Measurements from ENCODE around the gene ARSJ. TPM values are rescaled to one million over a fixed set of nuclear protein-coding genes. Genes with fewer than 3 reads are reported as not detected.

Gene ARSJ
- total RNA-seq, 4 donors from 2014 or later = 1.8 to 5.2 (median 2.8) TPM

GRCh38 chr4:113998531-113998930 lies 19.1 kb upstream of the ARSJ start:
- WGBS, 2 donors (ENCODE audit: low coverage in 1 of 2) = 77 to 93% methylated on average over 1 of the region's 1 CpG
- intact Hi-C loops (cut with DNase I; ENCODE audit: low total_unique reads) = no loop called here
- Histone ChIP-seq H3K4me3 (no peak overlapping the region), H3K27me3 (no peaks in the 10 kb centered on the region), H3K27ac (peak overlapping the region in 3 of 4 donors; percentile 43 to 63 (median 55)), H3K9me3 (no peaks in the 10 kb centered on the region), H3K4me1 (peaks cover 0 to 19% (median 5%) of the 10 kb centered on the region in 4 donors), H3K36me3 (no peaks in the 10 kb centered on the region)
- no peak for TF ChIP-seq EP300 (IDR thresholded peaks at IDR 0.05; ENCODE audit: low read depth)
- no peak for TF ChIP-seq POLR2A (IDR thresholded peaks at IDR 0.05)
- no peak for TF ChIP-seq CTCF (IDR thresholded peaks at IDR 0.05)
- TF ChIP-seq POLR2AphosphoS5 (IDR thresholded peaks at IDR 0.05) = no peak
- in situ Hi-C loops (cut with MboI; ENCODE audit: low pct_ligation_motif_present in 1 of 4, low pct_unique_long_range_greater_than_20kb in 1 of 4, low sequenced_read_pairs in 3 of 4) = no loop called here
- no peak for DNase-seq

GRCh38 chr4:113998079-113998478 lies 18.6 kb upstream of the ARSJ start:
- TF ChIP-seq EP300 (IDR thresholded peaks at IDR 0.05; ENCODE audit: low read depth) (no peak), POLR2A (IDR thresholded peaks at IDR 0.05) (no peak)
- WGBS, 2 donors (ENCODE audit: low coverage in 1 of 2) = 51 to 60% methylated on average over 3 to 5 of the region's 5 CpGs

DNA sequence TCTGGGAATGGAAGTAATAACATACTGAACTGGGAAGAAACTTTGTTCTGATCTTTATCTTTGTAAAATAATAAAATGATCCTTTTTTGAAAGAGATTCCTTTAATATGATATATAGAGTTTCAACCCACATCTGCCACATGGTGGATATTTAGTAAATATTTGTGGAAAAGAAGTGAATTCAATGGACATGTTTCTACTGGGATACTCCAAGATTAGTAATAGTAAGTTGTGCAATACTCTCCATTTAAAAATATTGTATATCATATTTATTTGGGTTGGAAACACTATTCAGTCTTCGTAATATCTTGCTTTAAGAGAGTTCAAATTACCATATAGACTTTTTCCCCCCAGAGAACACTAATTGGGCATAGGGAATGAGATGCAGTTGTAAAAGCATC lies 17.8 kb upstream of the ARSJ start:
- intact Hi-C loops (cut with DNase I; ENCODE audit: low total_unique reads) = no loop called here
- TF ChIP-seq POLR2AphosphoS5 (IDR thresholded peaks at IDR 0.05) (no peak), POLR2A (IDR thresholded peaks at IDR 0.05) (no peak), CTCF (IDR thresholded peaks at IDR 0.05) (no peak), EP300 (IDR thresholded peaks at IDR 0.05; ENCODE audit: low read depth) (no peak)
- Histone ChIP-seq H3K4me1 (peaks cover 0 to 19% (median 5%) of the 10 kb centered on the region in 4 donors), H3K27me3 (no peaks in the 10 kb centered on the region), H3K27ac (peak overlapping the region in 2 of 4 donors; percentile 55 to 63), H3K36me3 (no peaks in the 10 kb centered on the region), H3K4me3 (no peak overlapping the region), H3K9me3 (no peaks in the 10 kb centered on the region)
- 80 to 95% methylated on average over 1 of the region's 1 CpG for WGBS, 2 donors (ENCODE audit: low coverage in 1 of 2)
- in situ Hi-C loops (cut with MboI; ENCODE audit: low pct_ligation_motif_present in 1 of 4, low pct_unique_long_range_greater_than_20kb in 1 of 4, low sequenced_read_pairs in 3 of 4) = no loop called here
- no peak for DNase-seq

More at GRCh38 chr4:113998079-113998478, 18.6 kb upstream of the ARSJ start:
- Histone ChIP-seq H3K27ac (peak overlapping the region in 3 of 4 donors; percentile 43 to 63 (median 55)), H3K4me3 (no peak overlapping the region), H3K9me3 (no peaks in the 10 kb centered on the region), H3K4me1 (peaks cover 0 to 19% (median 5%) of the 10 kb centered on the region in 4 donors), H3K27me3 (no peaks in the 10 kb centered on the region), H3K36me3 (no peaks in the 10 kb centered on the region)
- intact Hi-C loops (cut with DNase I; ENCODE audit: low total_unique reads) (no loop called here), in situ Hi-C loops (cut with MboI; ENCODE audit: low pct_ligation_motif_present in 1 of 4, low pct_unique_long_range_greater_than_20kb in 1 of 4, low sequenced_read_pairs in 3 of 4) (no loop called here)
- DNase-seq = peak; percentile 29

DNA sequence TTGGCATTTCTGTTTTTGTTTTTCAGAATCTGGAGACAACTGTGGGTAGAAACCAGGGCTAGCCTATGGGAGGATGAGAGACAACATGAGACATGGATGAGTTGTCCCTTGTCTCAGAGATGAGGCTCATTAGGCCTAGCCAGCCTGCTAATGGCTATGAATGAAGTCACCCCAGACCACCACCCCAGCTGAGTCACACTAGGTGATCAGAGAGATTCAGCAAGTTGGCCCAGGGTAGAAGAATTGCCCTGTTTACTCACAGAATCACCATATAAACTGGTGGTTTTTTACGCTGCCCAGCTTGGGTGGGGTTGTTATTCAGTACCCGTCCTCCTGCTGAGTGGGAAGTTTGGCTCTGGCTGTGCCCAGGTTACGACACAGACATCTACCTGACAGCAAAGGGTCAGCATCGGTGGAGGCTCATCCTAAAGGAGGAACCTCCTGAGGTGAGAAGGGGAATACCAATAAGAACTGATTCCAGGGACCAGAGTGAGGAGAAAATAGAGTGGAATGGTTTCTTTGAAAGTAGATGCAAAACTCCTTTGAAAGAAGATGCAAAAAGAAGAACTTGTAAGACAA lies 17.2 kb upstream of the ARSJ start:
- Histone ChIP-seq H3K27ac (no peak overlapping the region), H3K27me3 (no peaks in the 10 kb centered on the region), H3K4me3 (no peak overlapping the region), H3K9me3 (no peaks in the 10 kb centered on the region), H3K36me3 (no peaks in the 10 kb centered on the region), H3K4me1 (peaks cover 0 to 14% (median 5%) of the 10 kb centered on the region in 4 donors)
- in situ Hi-C loops (cut with MboI; ENCODE audit: low pct_ligation_motif_present in 1 of 4, low pct_unique_long_range_greater_than_20kb in 1 of 4, low sequenced_read_pairs in 3 of 4) (no loop called here), intact Hi-C loops (cut with DNase I; ENCODE audit: low total_unique reads) (no loop called here)
- WGBS, 2 donors (ENCODE audit: low coverage in 1 of 2) = 71 to 86% methylated on average over 1 to 4 of the region's 4 CpGs
- TF ChIP-seq CTCF (IDR thresholded peaks at IDR 0.05) = no peak
- no peak for TF ChIP-seq POLR2AphosphoS5 (IDR thresholded peaks at IDR 0.05)
- TF ChIP-seq EP300 (IDR thresholded peaks at IDR 0.05; ENCODE audit: low read depth) = no peak
- no peak for TF ChIP-seq POLR2A (IDR thresholded peaks at IDR 0.05)
- no peak for DNase-seq

GRCh38 chr4:113993887-113994286 lies 14.4 kb upstream of the ARSJ start:
- H3K9me3 ChIP-seq = no peaks in the 10 kb centered on the region
- TF ChIP-seq POLR2AphosphoS5 (IDR thresholded peaks at IDR 0.05) (no peak), CTCF (IDR thresholded peaks at IDR 0.05) (no peak), EP300 (IDR thresholded peaks at IDR 0.05; ENCODE audit: low read depth) (no peak)
- no peak overlapping the region for H3K27ac ChIP-seq
- no peak for DNase-seq
- intact Hi-C loops (cut with DNase I; ENCODE audit: low total_unique reads) = no loop called here
- H3K36me3 ChIP-seq = no peaks in the 10 kb centered on the region
- in situ Hi-C loops (cut with MboI; ENCODE audit: low pct_ligation_motif_present in 1 of 4, low pct_unique_long_range_greater_than_20kb in 1 of 4, low sequenced_read_pairs in 3 of 4) = no loop called here
- no peaks in the 10 kb centered on the region for H3K27me3 ChIP-seq
- H3K4me3 ChIP-seq = no peak overlapping the region
- peaks cover 0 to 13% (median 5%) of the 10 kb centered on the region in 4 donors for H3K4me1 ChIP-seq
